Lower leg skin (tissue), 3 donors: Measurements from ENCODE around the gene SORCS2.

Experiments used
- POLR2A ChIP-seq, 2 donors: fragments of 450-650 bp; IDR thresholded peaks; one replicate each; pipeline ENCODE4 v1.6.1; 2016 to 2017; ENCODE audit warnings: antibody characterized with exemption in 2 of 2, mild to moderate bottlenecking in 1 of 2, moderate library complexity in 1 of 2
- TF ChIP-seq, protein P1 (sequence below), 3 donors: fragments of 450-650 bp; IDR thresholded peaks; one replicate each; pipeline ENCODE4 v1.5.1; 2016; ENCODE audit warnings: antibody characterized with exemption in 3 of 3, mild to moderate bottlenecking in 3 of 3, moderate library complexity in 2 of 3

GRCh38 chr4:7287918-7288280, 95.6 kb downstream of the SORCS2 start:
- TF ChIP-seq, protein P1, sequence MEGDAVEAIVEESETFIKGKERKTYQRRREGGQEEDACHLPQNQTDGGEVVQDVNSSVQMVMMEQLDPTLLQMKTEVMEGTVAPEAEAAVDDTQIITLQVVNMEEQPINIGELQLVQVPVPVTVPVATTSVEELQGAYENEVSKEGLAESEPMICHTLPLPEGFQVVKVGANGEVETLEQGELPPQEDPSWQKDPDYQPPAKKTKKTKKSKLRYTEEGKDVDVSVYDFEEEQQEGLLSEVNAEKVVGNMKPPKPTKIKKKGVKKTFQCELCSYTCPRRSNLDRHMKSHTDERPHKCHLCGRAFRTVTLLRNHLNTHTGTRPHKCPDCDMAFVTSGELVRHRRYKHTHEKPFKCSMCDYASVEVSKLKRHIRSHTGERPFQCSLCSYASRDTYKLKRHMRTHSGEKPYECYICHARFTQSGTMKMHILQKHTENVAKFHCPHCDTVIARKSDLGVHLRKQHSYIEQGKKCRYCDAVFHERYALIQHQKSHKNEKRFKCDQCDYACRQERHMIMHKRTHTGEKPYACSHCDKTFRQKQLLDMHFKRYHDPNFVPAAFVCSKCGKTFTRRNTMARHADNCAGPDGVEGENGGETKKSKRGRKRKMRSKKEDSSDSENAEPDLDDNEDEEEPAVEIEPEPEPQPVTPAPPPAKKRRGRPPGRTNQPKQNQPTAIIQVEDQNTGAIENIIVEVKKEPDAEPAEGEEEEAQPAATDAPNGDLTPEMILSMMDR (IDR thresholded peaks at IDR 0.05) = no peak
- no peak for TF ChIP-seq POLR2A (IDR thresholded peaks at IDR 0.05)
